ENCODE results near the gene EPHA3. TPM values are rescaled to one million over a fixed set of nuclear protein-coding genes. Genes with fewer than 3 reads are reported as not detected.

EPHA3 gene
- polyA plus RNA-seq = 3.9 and 7.2 TPM in 2 replicates

DNA sequence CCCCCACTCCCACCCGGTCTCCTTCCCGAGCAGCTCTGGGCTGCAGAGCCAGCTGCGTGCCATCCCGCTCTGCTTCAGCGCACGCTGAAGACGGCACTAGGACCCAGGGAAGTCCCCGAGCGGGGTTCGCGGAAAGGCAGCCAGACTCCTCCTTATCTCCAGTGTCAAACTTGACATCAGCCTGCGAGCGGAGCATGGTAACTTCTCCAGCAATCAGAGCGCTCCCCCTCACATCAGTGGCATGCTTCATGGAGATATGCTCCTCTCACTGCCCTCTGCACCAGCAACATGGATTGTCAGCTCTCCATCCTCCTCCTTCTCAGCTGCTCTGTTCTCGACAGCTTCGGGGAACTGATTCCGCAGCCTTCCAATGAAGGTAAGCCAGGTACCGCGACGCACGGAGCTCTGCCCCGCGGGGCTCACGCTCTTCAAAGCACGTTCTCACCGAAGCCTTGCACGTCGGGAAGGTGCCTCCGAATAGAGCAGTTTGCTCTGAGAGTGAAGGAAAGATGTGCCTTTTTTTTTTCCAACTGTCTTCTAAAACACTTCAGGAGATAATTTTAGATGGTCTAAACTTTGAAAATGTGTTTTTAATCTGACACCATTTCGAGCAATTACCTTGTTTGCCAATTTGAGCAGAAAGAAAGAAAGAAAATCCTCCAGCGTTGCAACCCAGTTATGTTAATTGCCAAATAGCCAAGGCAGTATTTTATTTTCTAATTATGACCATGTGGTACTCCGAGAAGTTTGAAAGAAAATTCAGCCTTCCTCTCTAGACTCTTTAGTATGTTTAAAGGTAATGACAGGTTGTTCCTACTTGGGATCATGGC lies at the start of gene EPHA3:
Gene EPHA3, plus strand, starts transcription at position 161 of the 830 bp plus-strand sequence. Its CDS starts 128 bp downstream, at position 289.

